RCC 7860 (cell line): ENCODE measurements around the gene ERICH4.
"Not testable (repeated sequence)": the region's sequence is repeated elsewhere in the genome, so short reads cannot be mapped to it uniquely, and the experiment has no call there.

Experiments
- DNase-seq: peaks from one replicate; pipeline ENCODE4 v3.0.0-alpha.2; 2015; ENCODE audit warnings: low spot score
- FAIRE-seq: peaks from 2 replicates; lab custom pipeline; 2012; peaks lifted over from hg19 to GRCh38; lab: Jason Lieb, UNC

ERICH4 gene, protein sequence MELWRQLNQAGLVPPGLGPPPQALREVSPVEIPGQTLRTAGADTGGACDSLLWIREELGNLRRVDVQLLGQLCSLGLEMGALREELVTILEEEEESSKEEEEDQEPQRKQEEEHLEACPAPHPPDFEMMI

DNA sequence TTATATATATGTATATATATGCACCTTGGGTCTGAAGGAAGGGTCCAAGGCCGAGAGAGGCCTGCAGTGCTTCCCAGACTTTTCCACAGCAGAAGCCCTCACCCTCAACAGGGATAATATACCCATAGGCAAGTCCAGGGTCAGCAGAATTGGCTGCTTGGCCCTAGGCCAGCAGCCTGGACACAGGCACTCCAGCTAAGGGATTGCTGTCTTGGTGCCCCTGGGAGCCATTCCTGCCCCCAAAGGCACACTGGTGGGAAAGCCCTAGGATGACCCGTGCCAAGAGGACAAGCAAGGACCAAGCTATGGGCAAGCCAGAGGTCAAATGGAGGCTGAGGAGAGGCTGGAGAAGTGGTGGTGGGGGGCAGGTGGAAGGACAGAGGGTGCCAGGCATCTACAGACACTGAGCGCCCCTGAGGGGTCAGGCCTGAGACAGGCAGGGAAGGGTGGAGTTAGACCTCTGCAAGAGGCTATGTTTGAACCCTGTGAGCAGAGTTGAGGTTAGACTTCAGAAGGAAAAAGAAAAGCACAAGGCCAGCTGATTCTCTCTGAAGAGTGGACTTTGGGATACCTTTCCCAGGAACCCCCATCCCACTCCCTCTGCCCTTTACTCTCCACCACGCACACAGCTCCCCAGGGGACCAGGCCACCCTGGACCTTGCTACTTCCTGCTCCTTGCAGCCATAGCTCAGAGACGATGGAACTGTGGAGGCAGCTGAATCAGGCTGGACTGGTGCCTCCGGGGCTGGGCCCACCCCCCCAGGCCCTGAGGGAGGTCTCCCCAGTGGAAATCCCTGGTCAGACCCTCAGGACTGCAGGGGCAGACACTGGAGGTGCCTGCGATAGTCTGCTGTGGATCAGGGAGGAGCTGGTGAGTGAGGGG is at the start of gene ERICH4:
ERICH4 (plus strand) TSS at position 684 of the 883 bp plus-strand sequence; CDS start at position 698, 14 bp downstream.
- DNase-seq (no peak), FAIRE-seq (no peak)

GRCh38 chr19:41395355-41395754 is 47.6 kb upstream of the ERICH4 start:
- no peak for FAIRE-seq
- no peak for DNase-seq

DNA sequence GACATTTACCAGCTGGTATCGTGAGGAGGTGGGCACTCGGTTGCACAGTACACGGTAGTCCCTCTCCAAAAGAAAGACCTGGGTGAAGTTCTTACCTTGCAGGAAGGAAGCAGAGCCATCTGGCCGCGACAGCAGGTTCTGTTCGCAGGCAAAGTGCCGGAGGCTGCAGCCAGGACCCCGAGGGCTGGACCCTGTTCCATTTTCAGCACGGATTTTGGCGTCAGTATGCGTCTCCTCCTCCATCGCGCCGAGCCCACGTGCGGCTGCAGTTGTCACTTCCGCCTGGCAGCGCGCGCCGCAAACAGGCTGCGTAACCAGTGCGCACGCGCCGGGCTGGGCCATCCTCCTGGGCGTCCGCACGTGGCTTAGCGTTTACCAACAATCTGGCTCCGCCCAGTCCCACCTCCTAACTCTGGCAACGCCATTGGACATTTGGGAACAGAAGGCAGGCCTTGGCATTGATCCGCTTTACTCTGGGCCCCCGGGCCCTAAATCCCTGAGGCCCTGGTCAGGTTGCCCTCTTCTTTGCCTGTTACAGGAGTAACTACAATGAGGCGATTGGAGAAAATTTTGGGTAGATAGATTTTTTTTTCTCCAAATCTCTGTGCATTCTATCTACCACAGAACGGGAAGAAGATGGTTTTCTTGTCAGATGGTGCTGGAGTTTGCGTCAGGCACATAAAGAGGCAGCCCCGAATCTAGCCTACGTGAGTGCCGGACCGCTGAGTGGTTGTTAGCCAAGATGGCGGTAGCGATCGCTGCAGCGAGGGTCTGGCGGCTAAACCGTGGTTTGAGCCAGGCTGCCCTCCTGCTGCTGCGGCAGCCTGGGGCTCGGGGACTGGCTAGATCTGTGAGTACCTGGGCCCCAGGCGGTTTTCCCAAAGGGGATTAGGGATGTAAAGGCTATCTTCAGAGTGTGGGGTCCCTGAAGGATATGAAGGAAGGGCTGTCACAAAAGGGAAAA is 45.6 kb upstream of the ERICH4 start, which contains the start of the genes BCKDHA and EXOSC5:
BCKDHA (plus strand) TSS at position 733 of the 964 bp plus-strand sequence; CDS start at position 743, 10 bp downstream.
EXOSC5 (minus strand) TSS at position 274 of the 964 bp plus-strand sequence; CDS start at position 243, 31 bp downstream.
- DNase-seq (peak; percentile 98), FAIRE-seq (peak; percentile 87)

DNA sequence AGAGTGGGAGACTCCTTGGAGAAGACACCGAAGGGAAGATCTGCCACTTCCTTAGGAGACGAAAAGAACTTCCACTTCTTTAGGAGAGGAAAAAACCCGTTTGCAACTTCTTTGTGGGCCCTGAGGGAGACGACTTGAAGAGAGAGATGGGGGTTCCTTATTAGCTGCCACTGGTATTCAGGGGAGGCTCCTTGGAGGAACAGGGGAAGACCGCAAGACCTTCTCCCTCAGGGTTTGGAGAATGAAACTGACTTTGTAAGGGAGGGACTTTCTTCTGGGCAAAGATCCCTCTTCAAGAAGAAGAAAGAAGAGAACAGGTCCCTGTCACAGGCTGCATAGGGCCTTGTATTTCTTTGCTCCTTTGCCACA is 44.9 kb upstream of the ERICH4 start:
- FAIRE-seq, result no peak
- DNase-seq, result no peak

GRCh38 chr19:41398598-41398997 is 44.4 kb upstream of the ERICH4 start:
- DNase-seq, result no peak
- no peak for FAIRE-seq

- no peak for DNase-seq
- FAIRE-seq, result no peak
Observed at GRCh38 chr19:41399091-41399490, 43.9 kb upstream of the ERICH4 start.

DNA sequence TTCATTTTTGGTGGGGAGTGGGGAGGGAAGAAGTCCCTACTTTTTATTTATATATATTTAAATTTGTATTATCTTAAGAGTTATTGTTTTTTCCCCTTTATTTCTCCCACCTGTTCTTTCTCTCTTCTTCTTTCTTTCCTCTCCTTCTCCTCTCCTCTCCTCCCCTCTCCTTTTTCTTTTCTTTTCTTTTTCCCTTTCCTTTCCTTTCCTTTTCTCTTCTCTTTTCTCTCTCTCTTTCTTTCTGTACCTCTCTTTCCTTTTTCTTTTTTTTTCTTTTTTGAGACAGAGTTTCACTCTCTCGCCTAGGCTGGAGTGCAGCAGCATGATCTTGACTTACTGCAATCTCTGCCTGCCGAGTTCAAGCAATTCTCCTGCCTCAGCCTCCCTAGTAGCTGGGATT is 43.4 kb upstream of the ERICH4 start:
- no peak for FAIRE-seq
- DNase-seq, result no peak

DNA sequence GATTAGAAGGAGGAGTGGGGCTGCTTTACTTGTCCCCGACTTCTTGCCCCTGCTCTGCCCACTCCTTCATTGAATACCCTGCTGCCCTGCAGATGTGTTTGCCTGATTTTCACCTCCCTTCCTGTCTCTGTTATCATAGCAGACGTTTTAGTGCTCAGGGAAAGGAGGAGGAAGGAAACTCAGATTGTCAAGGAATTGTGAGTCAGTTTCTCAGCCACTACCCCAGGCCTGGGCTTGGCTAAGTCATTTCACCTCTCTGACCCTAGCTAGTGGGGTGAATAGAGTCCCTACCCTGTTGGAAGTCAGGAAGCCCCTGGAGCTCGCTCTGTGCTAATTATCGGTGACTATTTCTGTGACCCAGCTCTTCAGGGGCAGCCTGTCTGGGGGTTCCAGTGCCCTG is 41.5 kb upstream of the ERICH4 start:
- no peak for FAIRE-seq
- no peak for DNase-seq

DNA sequence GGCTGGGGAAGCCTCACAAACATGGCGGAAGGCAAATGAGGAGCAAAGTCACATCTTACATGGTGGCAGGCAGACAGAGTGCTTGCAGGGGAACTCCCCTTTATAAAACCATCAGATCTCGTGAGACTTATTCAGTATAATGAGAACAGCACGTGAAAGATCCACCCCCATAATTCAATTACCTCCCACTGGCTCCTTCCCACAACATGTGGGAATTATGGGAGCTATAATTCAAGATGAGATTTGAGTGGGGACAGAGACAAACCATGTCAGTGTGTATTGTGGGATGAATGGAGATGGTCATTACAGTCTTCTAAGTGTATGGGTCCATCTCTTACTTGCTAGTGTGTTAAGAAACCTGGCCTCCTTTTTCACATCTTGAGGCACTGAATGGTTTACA is 40.9 kb upstream of the ERICH4 start:
- FAIRE-seq (no peak), DNase-seq (no peak)

DNA sequence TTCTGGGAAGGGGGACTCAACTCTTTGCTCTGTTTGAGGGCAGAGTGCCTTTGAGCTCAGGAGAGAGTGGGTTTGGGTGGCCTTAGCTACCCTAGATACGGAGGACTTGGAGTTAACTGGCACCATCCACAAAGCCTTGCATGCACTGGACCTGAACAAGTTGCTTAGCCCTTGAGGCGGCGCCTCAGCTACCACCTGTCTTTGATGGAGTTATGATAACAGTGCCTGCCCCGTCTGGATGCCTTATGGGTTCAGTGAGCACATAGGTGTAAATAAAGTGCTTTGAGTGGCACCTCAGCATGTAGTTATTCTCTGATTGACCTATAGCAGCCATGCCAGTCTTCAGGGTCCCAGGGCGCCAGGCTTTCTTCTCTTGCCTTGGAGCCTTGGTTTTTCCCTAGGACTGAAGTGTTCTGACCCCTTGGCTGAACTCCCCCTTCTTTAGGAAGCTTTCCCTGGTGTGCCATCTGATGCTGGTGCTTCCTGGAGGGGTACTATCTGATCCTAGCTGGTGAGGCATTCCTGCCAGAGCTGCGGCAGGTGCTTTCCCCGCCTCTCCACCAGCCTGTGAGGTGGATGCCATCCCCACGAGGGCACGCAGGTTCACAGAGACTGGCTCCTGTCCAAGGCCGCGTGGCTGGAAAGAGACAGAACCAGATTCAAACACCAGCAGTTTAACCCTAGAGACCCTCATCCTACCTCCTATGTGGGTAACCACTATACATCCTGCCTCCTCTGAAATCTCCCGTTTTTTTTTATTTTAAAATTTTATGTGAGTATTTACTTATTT is 39.6 kb upstream of the ERICH4 start:
- FAIRE-seq (no peak), DNase-seq (no peak)

GRCh38 chr19:41405776-41406175 is 37.2 kb upstream of the ERICH4 start:
- DNase-seq, result no peak
- FAIRE-seq, result no peak

DNA sequence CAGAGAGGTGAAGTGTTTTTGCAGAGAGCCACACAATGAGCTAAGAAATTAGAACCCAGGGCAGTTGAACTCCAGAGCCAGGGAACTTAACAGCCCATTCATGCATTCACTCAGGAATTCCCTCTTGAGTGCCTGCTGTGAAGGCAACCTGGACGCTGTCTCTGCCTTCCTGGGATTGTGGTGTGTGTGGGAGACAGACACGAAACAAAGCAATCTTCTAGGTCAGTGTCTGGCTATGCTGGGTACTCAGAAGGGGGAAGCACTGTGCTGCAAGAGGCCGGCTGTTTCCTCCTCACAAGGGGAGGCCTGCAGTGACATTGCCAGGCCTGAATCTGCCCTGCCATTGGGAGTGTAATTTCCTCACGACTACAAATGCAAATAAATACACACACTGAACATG is 35.7 kb upstream of the ERICH4 start:
- peak; percentile 52 for FAIRE-seq
- DNase-seq, result peak; percentile 69

DNA sequence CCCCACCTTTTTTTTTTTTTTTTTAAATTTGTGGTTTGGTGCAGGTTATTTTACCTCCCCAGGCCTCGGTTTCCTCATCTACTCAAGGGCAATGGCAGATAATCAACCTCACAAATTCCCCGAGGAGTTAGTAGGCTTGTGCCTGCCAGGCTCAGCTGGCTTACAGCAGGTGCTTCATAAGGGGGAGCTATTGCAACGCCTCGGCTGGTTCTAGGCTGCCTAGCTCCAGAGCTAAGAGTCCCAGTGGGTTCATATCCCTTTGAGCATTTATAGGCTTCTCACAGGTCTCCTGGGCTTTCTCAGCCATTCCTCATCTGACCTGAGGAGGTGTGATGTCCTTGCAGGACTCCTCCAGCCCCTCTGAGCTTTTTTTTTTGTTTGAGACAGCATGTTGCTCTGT is 34.7 kb upstream of the ERICH4 start:
- no peak for FAIRE-seq
- no peak for DNase-seq

DNA sequence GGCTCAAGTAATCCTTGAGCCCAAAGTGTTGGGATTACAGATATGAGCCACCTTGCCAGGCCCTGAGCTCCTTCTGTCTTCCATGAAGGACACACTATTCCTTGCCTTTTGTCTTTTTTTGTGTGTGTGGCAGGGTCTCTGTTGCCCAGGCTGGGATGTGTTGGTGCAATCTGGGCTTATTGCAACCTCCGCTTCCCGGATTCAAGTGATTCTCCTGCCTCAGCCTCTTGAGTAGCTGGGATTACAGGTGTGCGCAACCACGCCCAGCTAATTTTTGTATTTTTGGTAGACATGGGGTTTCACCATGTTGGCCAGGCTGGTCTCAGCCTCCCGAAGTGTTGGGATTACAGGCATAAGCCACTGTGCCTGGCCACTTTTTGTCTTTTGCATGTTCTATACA is 34.1 kb upstream of the ERICH4 start:
- FAIRE-seq, result not testable (repeated sequence)

DNA sequence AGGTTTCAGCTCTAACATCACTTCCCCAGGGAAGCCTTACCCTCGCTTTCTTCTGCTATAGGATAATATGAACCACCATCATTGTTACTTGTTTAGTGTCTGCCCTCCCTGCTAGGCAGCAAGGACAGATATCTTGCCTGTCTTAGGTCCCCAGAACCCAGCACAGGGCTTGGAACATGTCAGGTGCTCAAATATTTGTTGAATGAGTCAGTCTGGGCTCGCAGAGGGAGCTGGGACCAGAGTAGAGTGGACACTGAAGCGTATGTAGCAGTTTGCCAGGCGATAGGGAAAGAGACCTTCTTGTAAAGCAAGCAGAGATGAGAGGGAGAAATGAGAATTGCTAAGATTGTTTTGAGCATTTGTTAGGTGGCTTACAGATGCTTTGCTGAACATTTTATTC is 33.7 kb upstream of the ERICH4 start:
- peak; percentile 75 for FAIRE-seq

More for the DNA sequence above, 34.1 kb upstream of the ERICH4 start:
- DNase-seq, result not testable (repeated sequence)

DNA sequence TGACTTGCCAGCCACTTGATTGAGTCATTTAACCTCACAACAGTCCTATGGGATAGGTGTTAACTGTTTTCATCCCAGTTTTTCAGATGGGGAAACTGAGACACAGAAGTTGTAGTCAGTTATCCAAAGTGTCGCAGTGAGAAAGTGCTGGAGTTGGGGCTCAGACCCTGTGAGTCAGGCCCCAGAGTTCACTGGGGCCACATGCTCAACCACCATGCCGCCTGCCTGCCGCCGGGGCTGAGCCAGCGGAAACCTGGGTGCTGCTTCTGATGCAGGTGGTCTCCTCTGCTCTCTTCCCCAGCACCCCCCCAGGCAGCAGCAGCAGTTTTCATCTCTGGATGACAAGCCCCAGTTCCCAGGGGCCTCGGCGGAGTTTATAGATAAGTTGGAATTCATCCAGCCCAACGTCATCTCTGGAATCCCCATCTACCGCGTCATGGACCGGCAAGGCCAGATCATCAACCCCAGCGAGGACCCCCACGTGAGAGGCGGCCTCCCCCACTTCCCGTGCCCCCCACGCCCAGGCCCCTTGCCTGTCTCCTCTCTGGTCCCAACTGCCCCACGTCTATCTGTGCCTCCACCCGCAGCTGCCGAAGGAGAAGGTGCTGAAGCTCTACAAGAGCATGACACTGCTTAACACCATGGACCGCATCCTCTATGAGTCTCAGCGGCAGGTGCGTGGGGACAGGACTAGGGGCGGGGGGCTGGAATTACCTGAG is 32.5 kb upstream of the ERICH4 start:
- DNase-seq (no peak), FAIRE-seq (no peak)

More for the DNA sequence above, 33.7 kb upstream of the ERICH4 start:
- DNase-seq, result peak; percentile 73

- FAIRE-seq, result no peak
- DNase-seq, result no peak
Observed at GRCh38 chr19:41411100-41411967, 31.6 kb upstream of the ERICH4 start.

DNA sequence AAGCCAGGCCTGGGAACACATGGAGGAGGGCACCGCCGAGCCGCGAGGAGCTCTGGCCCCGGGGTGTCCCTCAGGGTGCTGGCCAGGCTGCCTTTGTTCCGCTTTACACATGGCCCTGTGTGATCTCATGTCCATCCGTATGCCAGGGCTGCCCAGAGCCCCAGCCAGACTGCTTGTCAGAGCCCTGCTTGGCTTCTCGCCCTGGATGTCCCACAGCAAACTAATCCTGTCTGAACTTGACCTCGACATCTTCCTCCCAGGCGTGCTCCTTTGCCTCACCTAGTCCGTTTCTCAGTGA is 31.0 kb upstream of the ERICH4 start:
- FAIRE-seq, result no peak
- no peak for DNase-seq

GRCh38 chr19:41412953-41413352 is 30.0 kb upstream of the ERICH4 start:
- DNase-seq, result no peak
- FAIRE-seq, result no peak
